Measurements from ENCODE around the gene SPTSSA.

The SPTSSA gene

DNA sequence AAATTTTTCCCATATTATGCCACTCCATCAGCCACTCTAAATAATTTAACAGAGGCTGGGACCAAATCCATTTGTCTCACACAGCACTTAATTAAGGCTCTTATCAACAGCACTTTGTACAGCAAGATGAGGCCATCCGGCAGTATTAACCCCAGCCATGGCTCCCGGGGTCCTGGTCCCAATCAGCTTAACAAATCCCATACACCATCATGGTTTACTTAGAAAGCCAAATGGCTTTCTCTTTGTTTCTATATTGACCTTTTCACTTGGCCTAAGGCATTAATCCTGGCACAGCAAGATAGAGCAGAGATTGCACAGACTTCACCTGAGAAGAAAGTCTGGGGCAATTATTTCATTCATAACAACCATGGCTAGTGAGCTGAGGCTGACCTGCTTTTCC lies 38.6 kb downstream of the SPTSSA start:
- H3K4me3 ChIP-seq (ENCODE audit: low read depth, low read length) = no peak overlapping the region
- in situ Hi-C loops (cut with HindIII; ENCODE audit: low sequenced_read_pairs) = no loop called here
- DNase-seq (ENCODE audit: low read depth) = no peak
- TF ChIP-seq, protein P1, sequence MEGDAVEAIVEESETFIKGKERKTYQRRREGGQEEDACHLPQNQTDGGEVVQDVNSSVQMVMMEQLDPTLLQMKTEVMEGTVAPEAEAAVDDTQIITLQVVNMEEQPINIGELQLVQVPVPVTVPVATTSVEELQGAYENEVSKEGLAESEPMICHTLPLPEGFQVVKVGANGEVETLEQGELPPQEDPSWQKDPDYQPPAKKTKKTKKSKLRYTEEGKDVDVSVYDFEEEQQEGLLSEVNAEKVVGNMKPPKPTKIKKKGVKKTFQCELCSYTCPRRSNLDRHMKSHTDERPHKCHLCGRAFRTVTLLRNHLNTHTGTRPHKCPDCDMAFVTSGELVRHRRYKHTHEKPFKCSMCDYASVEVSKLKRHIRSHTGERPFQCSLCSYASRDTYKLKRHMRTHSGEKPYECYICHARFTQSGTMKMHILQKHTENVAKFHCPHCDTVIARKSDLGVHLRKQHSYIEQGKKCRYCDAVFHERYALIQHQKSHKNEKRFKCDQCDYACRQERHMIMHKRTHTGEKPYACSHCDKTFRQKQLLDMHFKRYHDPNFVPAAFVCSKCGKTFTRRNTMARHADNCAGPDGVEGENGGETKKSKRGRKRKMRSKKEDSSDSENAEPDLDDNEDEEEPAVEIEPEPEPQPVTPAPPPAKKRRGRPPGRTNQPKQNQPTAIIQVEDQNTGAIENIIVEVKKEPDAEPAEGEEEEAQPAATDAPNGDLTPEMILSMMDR (IDR thresholded peaks at IDR 0.05; ENCODE audit: low read depth, low read length, missing control alignments) = no peak

DNA sequence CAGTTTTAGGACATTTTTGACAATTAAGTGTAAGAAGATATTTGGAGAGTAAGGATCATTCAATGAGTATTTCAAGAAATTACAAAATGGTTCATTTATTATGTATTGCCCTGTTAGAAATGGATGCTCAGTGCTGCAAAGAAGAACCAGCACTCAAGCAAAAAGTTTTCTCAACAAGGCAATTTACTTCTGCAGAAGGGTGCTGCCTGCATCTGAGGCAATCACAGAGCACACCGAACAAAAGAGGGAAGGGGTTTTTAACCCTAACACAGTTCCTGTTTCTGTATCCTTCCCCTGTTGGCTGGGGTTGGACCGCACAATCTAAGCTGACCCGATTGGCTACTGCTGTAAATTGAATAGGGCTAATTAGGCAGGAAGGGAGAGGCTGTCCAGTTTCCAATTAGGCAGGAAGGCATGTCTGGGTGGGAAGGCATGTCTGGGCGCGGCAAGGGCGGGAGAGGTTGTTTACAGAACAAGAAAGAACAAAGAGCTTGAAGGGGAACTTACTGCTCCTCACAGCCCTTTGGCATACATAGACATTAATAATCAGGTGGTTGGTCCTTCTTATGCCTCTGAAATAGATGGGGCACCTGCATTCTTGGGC lies 41.4 kb downstream of the SPTSSA start:
- in situ Hi-C loops (cut with HindIII; ENCODE audit: low sequenced_read_pairs) = no loop called here
- TF ChIP-seq, protein P1 (IDR thresholded peaks at IDR 0.05; ENCODE audit: low read depth, low read length, missing control alignments) = no peak
- DNase-seq (ENCODE audit: low read depth) = no peak
- H3K4me3 ChIP-seq (ENCODE audit: low read depth, low read length) = no peak overlapping the region

DNA sequence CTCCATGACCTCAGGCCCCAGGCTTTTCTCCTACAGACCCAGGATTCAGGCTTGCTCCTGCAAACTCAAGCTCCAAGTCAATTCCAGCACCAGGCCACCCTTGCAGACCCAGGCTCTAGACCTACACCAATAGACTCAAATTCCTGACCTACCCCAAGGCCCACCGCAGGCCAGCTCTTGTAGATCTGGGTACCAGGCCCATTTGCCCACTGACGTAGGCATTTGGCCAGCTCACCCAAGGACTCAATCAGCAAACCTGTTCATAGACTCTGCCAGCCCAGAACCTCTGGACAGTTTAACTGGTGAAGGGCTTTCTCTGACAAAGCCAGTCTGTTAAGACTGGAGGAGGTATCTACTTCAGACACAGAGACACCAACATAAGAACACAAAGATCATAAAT lies 52.3 kb downstream of the SPTSSA start:
- TF ChIP-seq, protein P1 (IDR thresholded peaks at IDR 0.05; ENCODE audit: low read depth, low read length, missing control alignments) = no peak
- in situ Hi-C loops (cut with HindIII; ENCODE audit: low sequenced_read_pairs) = no loop called here
- H3K4me3 ChIP-seq (ENCODE audit: low read depth, low read length) = no peak overlapping the region
- DNase-seq (ENCODE audit: low read depth) = no peak

DNA sequence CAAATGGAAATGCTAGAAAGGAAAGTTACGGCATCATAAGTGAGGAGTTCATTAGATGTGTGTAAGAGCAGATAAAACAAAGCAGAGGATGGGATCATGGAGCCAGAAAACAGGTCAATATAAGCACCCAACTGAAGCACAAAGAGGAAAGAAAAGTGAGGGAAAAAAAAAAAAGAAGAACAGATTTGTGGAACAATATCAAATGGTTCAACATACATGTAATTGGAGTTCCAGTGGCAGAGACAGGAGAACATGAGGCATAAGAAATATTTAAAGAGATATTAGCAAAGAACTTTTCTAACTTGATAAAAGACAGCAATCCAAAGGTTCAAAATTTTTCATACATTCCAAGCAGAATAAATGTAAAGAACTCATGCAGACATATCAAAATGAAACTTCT lies 54.1 kb downstream of the SPTSSA start:
- no peak for DNase-seq (ENCODE audit: low read depth)
- in situ Hi-C loops (cut with HindIII; ENCODE audit: low sequenced_read_pairs) = no loop called here
- H3K4me3 ChIP-seq (ENCODE audit: low read depth, low read length) = no peak overlapping the region
- TF ChIP-seq, protein P1 (IDR thresholded peaks at IDR 0.05; ENCODE audit: low read depth, low read length, missing control alignments) = no peak

DNA sequence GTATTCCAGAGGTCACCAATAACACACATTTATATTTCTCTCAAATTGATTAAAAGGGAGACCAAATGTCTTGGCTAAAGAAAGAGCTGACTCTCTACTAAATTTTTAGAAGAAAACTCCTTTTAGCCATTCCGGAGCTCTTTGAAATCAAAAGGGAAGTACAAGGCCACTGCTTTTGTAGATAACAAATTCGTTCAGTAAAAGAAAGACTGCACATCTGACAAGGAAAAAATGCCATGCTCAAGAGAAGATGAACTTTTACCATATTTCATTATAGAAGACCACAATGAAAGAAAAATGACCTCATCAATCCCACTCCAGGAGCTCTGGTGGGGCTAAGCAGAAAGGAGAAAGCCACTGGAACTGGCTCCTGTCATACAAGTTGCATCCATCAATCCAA lies 57.6 kb downstream of the SPTSSA start:
- DNase-seq (ENCODE audit: low read depth) = no peak
- H3K4me3 ChIP-seq (ENCODE audit: low read depth, low read length) = no peak overlapping the region
- TF ChIP-seq, protein P1 (IDR thresholded peaks at IDR 0.05; ENCODE audit: low read depth, low read length, missing control alignments) = no peak
- in situ Hi-C loops (cut with HindIII; ENCODE audit: low sequenced_read_pairs) = no loop called here

DNA sequence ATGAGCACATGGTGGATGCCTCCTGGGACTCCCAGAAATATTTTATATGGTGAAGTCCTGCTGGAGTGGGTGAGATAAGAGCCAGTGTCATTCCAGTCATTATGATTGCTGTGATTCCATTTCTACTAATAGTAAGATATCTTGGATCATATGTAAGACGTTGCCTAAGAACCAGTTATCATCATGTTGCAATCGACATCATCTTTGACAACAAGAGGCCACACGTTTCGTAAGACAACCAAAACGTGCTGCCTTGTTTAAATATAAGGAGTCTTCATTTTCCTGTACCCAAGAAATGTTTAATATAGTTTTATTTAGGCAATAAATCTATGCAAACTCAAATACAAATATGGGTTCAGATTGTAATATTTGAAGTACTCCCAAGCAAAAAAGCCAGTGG lies 58.4 kb downstream of the SPTSSA start:
- no peak for DNase-seq (ENCODE audit: low read depth)
- TF ChIP-seq, protein P1 (IDR thresholded peaks at IDR 0.05; ENCODE audit: low read depth, low read length, missing control alignments) = no peak
- no peak overlapping the region for H3K4me3 ChIP-seq (ENCODE audit: low read depth, low read length)
- in situ Hi-C loops (cut with HindIII; ENCODE audit: low sequenced_read_pairs) = no loop called here

All from astrocyte of the cerebellum (primary cell).